ENCODE data around the gene UBAC2.

DNA sequence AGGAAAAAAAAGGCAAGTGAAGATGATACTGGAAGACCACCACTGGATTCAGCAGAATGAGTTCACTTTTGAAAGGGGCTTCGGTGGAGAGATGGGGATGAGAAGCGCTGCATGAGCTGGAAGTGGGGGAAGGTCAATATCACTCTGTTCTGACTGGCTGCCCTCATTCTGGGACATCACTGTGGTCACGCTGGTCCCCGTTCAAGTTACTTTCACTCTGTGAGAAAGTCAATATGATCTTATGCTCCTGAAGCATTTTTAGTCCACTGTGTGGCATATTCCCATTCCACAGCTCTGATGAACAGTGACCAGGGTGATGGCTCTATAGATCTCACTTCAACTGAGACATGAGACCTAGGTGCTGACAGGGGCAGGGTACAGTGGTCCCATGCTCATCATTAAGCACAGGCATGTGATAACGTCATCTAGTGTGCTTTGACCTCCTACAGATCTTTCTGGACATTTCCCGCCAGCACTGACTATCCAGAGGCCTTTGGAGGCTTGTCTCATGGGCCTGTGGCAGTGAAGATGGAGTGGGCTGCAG lies 146.8 kb downstream of the UBAC2 start:
- TF ChIP-seq, protein P1, sequence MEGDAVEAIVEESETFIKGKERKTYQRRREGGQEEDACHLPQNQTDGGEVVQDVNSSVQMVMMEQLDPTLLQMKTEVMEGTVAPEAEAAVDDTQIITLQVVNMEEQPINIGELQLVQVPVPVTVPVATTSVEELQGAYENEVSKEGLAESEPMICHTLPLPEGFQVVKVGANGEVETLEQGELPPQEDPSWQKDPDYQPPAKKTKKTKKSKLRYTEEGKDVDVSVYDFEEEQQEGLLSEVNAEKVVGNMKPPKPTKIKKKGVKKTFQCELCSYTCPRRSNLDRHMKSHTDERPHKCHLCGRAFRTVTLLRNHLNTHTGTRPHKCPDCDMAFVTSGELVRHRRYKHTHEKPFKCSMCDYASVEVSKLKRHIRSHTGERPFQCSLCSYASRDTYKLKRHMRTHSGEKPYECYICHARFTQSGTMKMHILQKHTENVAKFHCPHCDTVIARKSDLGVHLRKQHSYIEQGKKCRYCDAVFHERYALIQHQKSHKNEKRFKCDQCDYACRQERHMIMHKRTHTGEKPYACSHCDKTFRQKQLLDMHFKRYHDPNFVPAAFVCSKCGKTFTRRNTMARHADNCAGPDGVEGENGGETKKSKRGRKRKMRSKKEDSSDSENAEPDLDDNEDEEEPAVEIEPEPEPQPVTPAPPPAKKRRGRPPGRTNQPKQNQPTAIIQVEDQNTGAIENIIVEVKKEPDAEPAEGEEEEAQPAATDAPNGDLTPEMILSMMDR (IDR thresholded peaks at IDR 0.05): no peak
- TF ChIP-seq POLR2AphosphoS5 (IDR thresholded peaks at IDR 0.05): no peak

All from suprapubic skin (tissue), 3 donors.